ENCODE data around the gene PITX3. TPM values are rescaled to one million over a fixed set of nuclear protein-coding genes. Genes with fewer than 3 reads are reported as not detected.
"Not testable (repeated sequence)": the region's sequence is repeated elsewhere in the genome, so short reads cannot be mapped to it uniquely, and the experiment has no call there.

The PITX3 gene
- total RNA-seq, 1 donor from 2014 or later, result not detected

DNA sequence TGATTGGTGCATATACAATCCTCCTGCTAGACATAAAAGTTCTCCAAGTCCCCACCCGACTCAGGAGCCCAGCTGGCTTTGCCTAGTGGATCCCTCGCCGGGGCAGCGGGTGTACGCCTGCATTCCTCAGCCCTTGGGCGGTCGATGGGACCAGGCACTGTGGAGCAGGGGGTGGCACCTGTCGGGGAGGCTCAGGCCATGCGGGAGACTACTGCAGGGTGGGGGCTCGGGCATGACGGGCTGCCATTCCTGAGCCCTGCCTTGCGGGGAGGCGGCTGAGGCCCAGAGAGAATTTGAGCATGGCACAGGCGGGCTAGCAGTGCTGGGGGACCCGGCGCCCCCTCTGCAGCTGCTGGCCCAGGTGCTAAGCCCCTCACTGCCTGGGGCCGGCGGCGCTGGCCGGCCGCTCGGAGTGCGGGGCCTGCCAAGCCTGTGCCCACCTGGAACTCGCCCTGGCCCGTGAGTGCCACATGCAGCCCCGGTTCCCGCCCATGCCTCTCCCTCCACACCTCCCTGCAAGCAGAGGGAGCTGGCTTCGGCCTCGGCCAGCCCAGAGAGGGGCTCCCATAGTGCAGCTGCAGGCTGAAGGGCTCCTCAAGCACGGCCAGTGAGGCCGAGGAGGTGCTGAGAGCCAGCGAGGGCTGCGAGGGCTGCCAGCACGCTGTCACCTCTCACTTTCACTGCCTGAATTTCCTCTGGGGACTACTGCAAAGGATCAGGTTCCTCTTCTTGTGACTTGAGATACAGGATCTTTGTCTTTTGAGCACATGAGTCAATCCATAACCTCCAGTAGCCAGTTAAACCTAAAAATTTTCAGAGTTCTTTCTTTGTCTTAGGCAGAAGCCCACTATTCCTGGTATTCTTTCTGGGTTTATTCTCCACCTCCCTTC is 40.3 kb downstream of the PITX3 start:
- no peaks in the 10 kb centered on the region for H3K36me3 Mint-ChIP-seq (ENCODE audit: low read depth)
- H3K4me1 Mint-ChIP-seq, result no peaks in the 10 kb centered on the region
- no peak overlapping the region for H3K4me3 Mint-ChIP-seq
- no peak for TF ChIP-seq CTCF (conservative IDR thresholded peaks at IDR 0.05)
- no peak overlapping the region for H3K27ac Mint-ChIP-seq (ENCODE audit: unreplicated experiment)
- no peaks in the 10 kb centered on the region for H3K9me3 Mint-ChIP-seq
- H3K27me3 Mint-ChIP-seq (ENCODE audit: low read depth), result peaks cover 14% of the 10 kb centered on the region
- DNase-seq (ENCODE audit: low read depth, low spot score), result no peak

DNA sequence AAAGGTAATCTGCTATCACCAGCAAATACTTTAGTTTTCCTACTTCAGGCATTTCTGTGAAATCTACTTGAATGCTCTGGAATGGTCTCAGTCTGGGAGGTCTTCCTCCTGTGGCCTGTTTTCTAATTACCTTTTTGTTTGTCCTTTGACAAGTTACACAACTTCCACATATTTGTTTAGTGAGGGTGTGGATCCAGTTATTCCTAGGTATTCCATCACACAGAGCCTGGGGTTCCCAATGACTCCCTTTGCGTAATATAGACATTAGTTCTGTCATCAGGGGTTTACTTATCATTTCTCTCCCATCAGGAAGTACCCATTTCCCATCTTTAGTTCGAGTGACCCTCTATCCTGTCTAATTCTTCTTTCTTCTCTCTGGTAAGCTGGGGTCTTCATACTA is 43.3 kb downstream of the PITX3 start:
- Mint-ChIP-seq H3K27me3 (ENCODE audit: low read depth) (peaks cover 8% of the 10 kb centered on the region), H3K27ac (ENCODE audit: unreplicated experiment) (no peak overlapping the region), H3K9me3 (peaks cover 2% of the 10 kb centered on the region), H3K36me3 (ENCODE audit: low read depth) (no peaks in the 10 kb centered on the region), H3K4me3 (no peak overlapping the region), H3K4me1 (no peaks in the 10 kb centered on the region)
- no peak for DNase-seq (ENCODE audit: low read depth, low spot score)
- no peak for TF ChIP-seq CTCF (conservative IDR thresholded peaks at IDR 0.05)

DNA sequence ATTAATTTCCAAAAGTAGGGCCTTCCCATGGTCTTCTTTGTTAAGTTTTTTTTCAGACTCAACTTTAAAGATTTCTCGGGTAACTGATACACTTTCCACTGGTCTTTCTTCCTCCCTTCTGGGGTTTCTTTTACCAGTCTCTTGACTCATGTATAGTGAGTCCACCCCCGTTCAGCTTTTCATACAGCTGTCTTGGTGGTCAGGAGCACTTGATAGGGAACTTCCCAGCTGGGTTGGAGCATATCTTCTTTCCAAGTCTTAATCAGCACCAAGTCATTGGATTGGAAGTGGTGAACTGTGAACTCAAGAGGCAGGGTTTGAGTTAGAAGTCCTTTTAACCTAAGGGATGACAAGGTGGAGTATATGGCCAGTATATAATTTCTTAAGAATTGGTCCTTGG is 44.4 kb downstream of the PITX3 start:
- H3K27me3 Mint-ChIP-seq (ENCODE audit: low read depth), result peaks cover 2% of the 10 kb centered on the region
- H3K9me3 Mint-ChIP-seq, result peaks cover 5% of the 10 kb centered on the region
- DNase-seq (ENCODE audit: low read depth, low spot score), result no peak
- no peak for TF ChIP-seq CTCF (conservative IDR thresholded peaks at IDR 0.05)
- no peaks in the 10 kb centered on the region for H3K4me1 Mint-ChIP-seq
- no peak overlapping the region for H3K27ac Mint-ChIP-seq (ENCODE audit: unreplicated experiment)
- no peak overlapping the region for H3K4me3 Mint-ChIP-seq
- H3K36me3 Mint-ChIP-seq (ENCODE audit: low read depth), result peaks cover 2% of the 10 kb centered on the region

DNA sequence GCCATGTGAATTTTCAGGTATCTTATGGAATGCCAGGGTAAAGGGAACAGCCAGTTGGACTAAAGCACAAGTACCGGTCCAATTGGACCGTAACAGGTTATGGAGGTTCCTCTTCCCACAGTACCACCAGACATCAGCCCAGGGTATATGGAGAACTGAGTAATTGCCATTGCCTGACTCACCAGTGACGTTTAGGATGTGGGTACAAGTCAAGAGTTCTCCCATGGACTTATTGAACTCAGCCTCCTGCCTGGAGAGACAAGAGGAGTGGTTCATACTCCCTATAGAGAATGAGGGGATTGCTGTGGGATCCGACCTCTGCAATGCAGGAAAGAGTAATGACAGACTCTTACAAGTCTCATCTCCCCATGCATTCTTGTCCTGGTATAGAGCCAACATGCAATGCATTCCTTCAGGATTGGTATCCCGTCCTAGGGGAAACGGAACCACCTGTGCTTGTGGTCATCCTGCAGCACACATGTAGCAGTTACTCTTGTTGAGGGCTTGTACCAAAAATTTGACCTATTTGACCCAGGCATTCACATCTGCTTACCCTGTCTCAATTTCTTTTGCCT is 45.9 kb downstream of the PITX3 start:
- peaks cover 11% of the 10 kb centered on the region for H3K9me3 Mint-ChIP-seq

GRCh38 chr10:102191956-102192355 is 49.4 kb downstream of the PITX3 start:
- peaks cover 2% of the 10 kb centered on the region for H3K27me3 Mint-ChIP-seq (ENCODE audit: low read depth)
- no peak for TF ChIP-seq CTCF (conservative IDR thresholded peaks at IDR 0.05)
- H3K27ac Mint-ChIP-seq (ENCODE audit: unreplicated experiment), result peak overlapping the region; percentile 60

More for the DNA sequence above, 45.9 kb downstream of the PITX3 start:
- no peak for DNase-seq (ENCODE audit: low read depth, low spot score)
- Mint-ChIP-seq H3K4me3 (no peak overlapping the region), H3K4me1 (no peaks in the 10 kb centered on the region), H3K36me3 (ENCODE audit: low read depth) (peaks cover 3% of the 10 kb centered on the region), H3K27ac (ENCODE audit: unreplicated experiment) (no peak overlapping the region), H3K27me3 (ENCODE audit: low read depth) (peaks cover 2% of the 10 kb centered on the region)
- TF ChIP-seq CTCF (conservative IDR thresholded peaks at IDR 0.05), result no peak

DNA sequence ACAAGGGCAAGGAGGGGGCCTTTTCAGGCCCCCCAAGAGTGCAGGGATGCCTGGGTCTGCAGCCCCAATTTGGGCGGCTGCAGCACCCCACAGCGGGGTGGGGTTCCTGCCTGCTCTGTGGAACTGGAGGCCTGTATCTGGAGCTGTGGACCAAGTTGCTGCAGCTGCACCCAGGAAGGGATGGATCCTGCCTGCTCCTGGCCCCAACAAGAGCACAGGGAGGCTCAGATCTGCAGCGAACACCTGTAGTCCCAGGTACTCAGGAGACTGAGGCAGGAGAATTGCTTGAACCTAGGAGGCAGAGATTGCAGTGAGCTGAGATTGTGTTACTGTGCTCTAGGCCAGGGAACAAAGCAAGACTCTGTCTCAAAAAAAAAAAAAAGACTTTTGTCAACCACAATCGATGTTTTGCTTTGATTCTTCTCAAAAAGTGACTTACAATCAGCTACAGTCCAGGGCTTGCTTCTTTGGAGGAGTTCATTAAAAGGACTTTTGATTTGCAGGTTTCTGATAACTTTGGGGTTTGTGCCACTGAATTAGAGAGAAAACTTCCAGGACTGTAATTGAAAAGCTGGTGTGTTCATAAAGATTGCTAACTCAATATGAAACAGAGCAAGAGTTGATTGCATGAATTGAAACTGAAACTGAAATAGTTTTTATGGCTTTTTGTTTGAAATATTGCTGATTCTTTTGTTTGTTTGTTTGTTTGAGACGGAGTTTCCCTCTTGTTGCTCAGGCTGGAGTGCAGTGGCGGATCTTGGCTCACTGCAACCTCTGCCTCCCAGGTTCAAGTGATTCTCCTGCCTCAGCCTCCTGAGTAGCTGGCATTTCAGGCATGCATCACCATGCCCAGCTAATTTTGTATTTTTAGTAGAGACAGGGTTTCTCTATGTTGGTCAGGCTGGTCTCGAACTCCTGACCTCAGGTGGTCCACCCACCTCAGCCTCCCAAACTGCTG is 52.1 kb downstream of the PITX3 start:
- H3K4me1 Mint-ChIP-seq; H3K27me3 Mint-ChIP-seq (ENCODE audit: low read depth); H3K4me3 Mint-ChIP-seq; H3K27ac Mint-ChIP-seq (ENCODE audit: unreplicated experiment); DNase-seq (ENCODE audit: low read depth, low spot score): not testable (repeated sequence)
- Mint-ChIP-seq H3K36me3 (ENCODE audit: low read depth) (peaks cover 15% of the 10 kb centered on the region), H3K9me3 (peaks cover 28% of the 10 kb centered on the region)

More at GRCh38 chr10:102191956-102192355, 49.4 kb downstream of the PITX3 start:
- no peak overlapping the region for H3K4me3 Mint-ChIP-seq
- H3K36me3 Mint-ChIP-seq (ENCODE audit: low read depth), result peaks cover 6% of the 10 kb centered on the region
- no peaks in the 10 kb centered on the region for H3K4me1 Mint-ChIP-seq
- no peak for DNase-seq (ENCODE audit: low read depth, low spot score)
- peaks cover 14% of the 10 kb centered on the region for H3K9me3 Mint-ChIP-seq

All from neural crest cell (in vitro differentiated cells).